Measurements from ENCODE around the gene FAM53B. TPM values are rescaled to one million over a fixed set of nuclear protein-coding genes. Genes with fewer than 3 reads are reported as not detected.

The FAM53B gene
- total RNA-seq, 2 donors from 2014 or later = 19.3 to 22.6 TPM

- no peak overlapping the region for H3K4me3 Mint-ChIP-seq
- H3K4me1 ChIP-seq (ENCODE audit: control insufficient read depth, insufficient read depth, low read length) = no peaks in the 10 kb centered on the region
- DNase-seq = no peak
- H3K9me3 ChIP-seq (ENCODE audit: control insufficient read depth, low read length) = no peaks in the 10 kb centered on the region
- WGBS, 2 experiments (ENCODE audit: insufficient coverage in 1 of 2, insufficient read length in 1 of 2) = 95 to 99% methylated on average over 9 to 13 of the region's 13 CpGs
- peak overlapping the region; percentile 30 for H3K27ac Mint-ChIP-seq
- no peak overlapping the region for H3K27ac ChIP-seq (ENCODE audit: low read depth, low read length)
- H3K4me1 Mint-ChIP-seq = peaks cover 11% of the 10 kb centered on the region
- no peak overlapping the region for H3K4me3 ChIP-seq (ENCODE audit: low read length)
- no peaks in the 10 kb centered on the region for H3K36me3 ChIP-seq (ENCODE audit: control insufficient read depth, insufficient read depth, low read length)
- no peaks in the 10 kb centered on the region for H3K27me3 ChIP-seq (ENCODE audit: control insufficient read depth, insufficient read depth, low read length, poor library complexity, severe bottlenecking)
- H3K9me3 Mint-ChIP-seq = no peaks in the 10 kb centered on the region
- H3K27me3 Mint-ChIP-seq (ENCODE audit: insufficient read depth) = no peaks in the 10 kb centered on the region
- no peak overlapping the region for H3K9ac ChIP-seq (ENCODE audit: extremely low read depth, low read length, poor library complexity, severe bottlenecking)
- H3K36me3 Mint-ChIP-seq (ENCODE audit: low read depth) = peaks cover 2% of the 10 kb centered on the region
- TF ChIP-seq CTCF (conservative IDR thresholded peaks at IDR 0.05) = no peak
Observed at GRCh38 chr10:124655191-124656112, 88.7 kb downstream of the FAM53B start.

- no peak for TF ChIP-seq CTCF (conservative IDR thresholded peaks at IDR 0.05)
- H3K4me3 ChIP-seq (ENCODE audit: low read length) = no peak overlapping the region
- H3K27ac Mint-ChIP-seq = no peak overlapping the region
- 93 to 94% methylated on average over 3 to 7 of the region's 7 CpGs for WGBS, 2 experiments (ENCODE audit: insufficient coverage in 1 of 2, insufficient read length in 1 of 2)
- H3K4me3 Mint-ChIP-seq = no peak overlapping the region
- H3K9me3 ChIP-seq (ENCODE audit: control insufficient read depth, low read length) = no peaks in the 10 kb centered on the region
- H3K27ac ChIP-seq (ENCODE audit: low read depth, low read length) = no peak overlapping the region
- no peak overlapping the region for H3K9ac ChIP-seq (ENCODE audit: extremely low read depth, low read length, poor library complexity, severe bottlenecking)
- H3K27me3 Mint-ChIP-seq (ENCODE audit: insufficient read depth) = no peaks in the 10 kb centered on the region
- H3K4me1 Mint-ChIP-seq = peaks cover 14% of the 10 kb centered on the region
- peaks cover 3% of the 10 kb centered on the region for H3K36me3 ChIP-seq (ENCODE audit: control insufficient read depth, insufficient read depth, low read length)
- no peaks in the 10 kb centered on the region for H3K27me3 ChIP-seq (ENCODE audit: control insufficient read depth, insufficient read depth, low read length, poor library complexity, severe bottlenecking)
- no peaks in the 10 kb centered on the region for H3K9me3 Mint-ChIP-seq
- DNase-seq = no peak
- H3K36me3 Mint-ChIP-seq (ENCODE audit: low read depth) = peaks cover 2% of the 10 kb centered on the region
- H3K4me1 ChIP-seq (ENCODE audit: control insufficient read depth, insufficient read depth, low read length) = no peaks in the 10 kb centered on the region
Observed at GRCh38 chr10:124654686-124655085, 89.5 kb downstream of the FAM53B start.

- no peak overlapping the region for H3K9ac ChIP-seq (ENCODE audit: extremely low read depth, low read length, poor library complexity, severe bottlenecking)
- no peaks in the 10 kb centered on the region for H3K27me3 Mint-ChIP-seq (ENCODE audit: insufficient read depth)
- H3K9me3 Mint-ChIP-seq = no peaks in the 10 kb centered on the region
- no peaks in the 10 kb centered on the region for H3K27me3 ChIP-seq (ENCODE audit: control insufficient read depth, insufficient read depth, low read length, poor library complexity, severe bottlenecking)
- H3K36me3 ChIP-seq (ENCODE audit: control insufficient read depth, insufficient read depth, low read length) = peaks cover 3% of the 10 kb centered on the region
- no peak for TF ChIP-seq CTCF (conservative IDR thresholded peaks at IDR 0.05)
- H3K9me3 ChIP-seq (ENCODE audit: control insufficient read depth, low read length) = no peaks in the 10 kb centered on the region
- no peak overlapping the region for H3K4me3 ChIP-seq (ENCODE audit: low read length)
- no peak overlapping the region for H3K4me3 Mint-ChIP-seq
- H3K27ac ChIP-seq (ENCODE audit: low read depth, low read length) = no peak overlapping the region
- 96 to 97% methylated on average over 10 to 16 of the region's 17 CpGs for WGBS, 2 experiments (ENCODE audit: insufficient coverage in 1 of 2, insufficient read length in 1 of 2)
- H3K36me3 Mint-ChIP-seq (ENCODE audit: low read depth) = peaks cover 2% of the 10 kb centered on the region
- DNase-seq = no peak
- H3K27ac Mint-ChIP-seq = no peak overlapping the region
- peaks cover 14% of the 10 kb centered on the region for H3K4me1 Mint-ChIP-seq
- H3K4me1 ChIP-seq (ENCODE audit: control insufficient read depth, insufficient read depth, low read length) = no peaks in the 10 kb centered on the region
Observed at GRCh38 chr10:124653811-124654651, 90.1 kb downstream of the FAM53B start.
